ENCODE results near the gene COBL.
"Not testable (repeated sequence)": the region's sequence is repeated elsewhere in the genome, so short reads cannot be mapped to it uniquely, and the experiment has no call there.

The COBL gene

GRCh38 chr7:51007551-51008505, 308.8 kb downstream of the COBL start:
- no peak for DNase-seq (ENCODE audit: low read depth in 2 of 2)

- no peak for DNase-seq (ENCODE audit: low read depth in 2 of 2)
These were observed 309.9 kb downstream of the COBL start for GRCh38 chr7:51006483-51007235.

GRCh38 chr7:51005074-51005473, 311.5 kb downstream of the COBL start:
- DNase-seq (ENCODE audit: low read depth in 2 of 2), result no peak

- no peak for DNase-seq (ENCODE audit: low read depth in 2 of 2)
These were observed 315.7 kb downstream of the COBL start for GRCh38 chr7:51000956-51001355.

GRCh38 chr7:50994753-50995319, 321.8 kb downstream of the COBL start:
- DNase-seq (ENCODE audit: low read depth in 2 of 2), result no peak

GRCh38 chr7:50990214-50990613, 326.4 kb downstream of the COBL start:
- not testable (repeated sequence) for DNase-seq (ENCODE audit: low read depth in 2 of 2)

GRCh38 chr7:50988988-50989387, 327.6 kb downstream of the COBL start:
- no peak for DNase-seq (ENCODE audit: low read depth in 2 of 2)

- no peak for DNase-seq (ENCODE audit: low read depth in 2 of 2)
These were observed 328.1 kb downstream of the COBL start for GRCh38 chr7:50988465-50988864.

- DNase-seq (ENCODE audit: low read depth in 2 of 2), result no peak
These were observed 331.5 kb downstream of the COBL start for GRCh38 chr7:50985096-50985495.

- no peak for DNase-seq (ENCODE audit: low read depth in 2 of 2)
These were observed 332.8 kb downstream of the COBL start for GRCh38 chr7:50983850-50984249.

- no peak for DNase-seq (ENCODE audit: low read depth in 2 of 2)
These were observed 334.0 kb downstream of the COBL start for GRCh38 chr7:50982626-50983025.

- no peak for DNase-seq (ENCODE audit: low read depth in 2 of 2)
These were observed 334.9 kb downstream of the COBL start for GRCh38 chr7:50981743-50982142.

GRCh38 chr7:50980411-50980810, 336.2 kb downstream of the COBL start:
- DNase-seq (ENCODE audit: low read depth in 2 of 2), result no peak

GRCh38 chr7:50978633-50979215, 337.9 kb downstream of the COBL start:
- no peak for DNase-seq (ENCODE audit: low read depth in 2 of 2)

- no peak for DNase-seq (ENCODE audit: low read depth in 2 of 2)
These were observed 339.2 kb downstream of the COBL start for GRCh38 chr7:50977421-50977820.

GRCh38 chr7:50976064-50976463, 340.5 kb downstream of the COBL start:
- no peak for DNase-seq (ENCODE audit: low read depth in 2 of 2)

GRCh38 chr7:50974240-50974639, 342.4 kb downstream of the COBL start:
- DNase-seq (ENCODE audit: low read depth in 2 of 2), result no peak

GRCh38 chr7:50973814-50974213, 342.8 kb downstream of the COBL start:
- DNase-seq (ENCODE audit: low read depth in 2 of 2), result no peak

- no peak for DNase-seq (ENCODE audit: low read depth in 2 of 2)
These were observed 346.5 kb downstream of the COBL start for GRCh38 chr7:50970092-50970491.
